Measurements from ENCODE around the gene OGDH.
"Not testable (repeated sequence)": the region's sequence is repeated elsewhere in the genome, so short reads cannot be mapped to it uniquely, and the experiment has no call there.

The OGDH gene

GRCh38 chr7:44709011-44709915, 102.8 kb downstream of the OGDH start:
- no peak for DNase-seq

- DNase-seq = no peak
Measured at GRCh38 chr7:44709945-44710596, 103.6 kb downstream of the OGDH start.

GRCh38 chr7:44711528-44711927, 105.1 kb downstream of the OGDH start:
- DNase-seq = no peak

GRCh38 chr7:44712012-44712411, 105.6 kb downstream of the OGDH start:
- peak in 2 of 3 experiments; percentile 24 to 56 for DNase-seq

DNA sequence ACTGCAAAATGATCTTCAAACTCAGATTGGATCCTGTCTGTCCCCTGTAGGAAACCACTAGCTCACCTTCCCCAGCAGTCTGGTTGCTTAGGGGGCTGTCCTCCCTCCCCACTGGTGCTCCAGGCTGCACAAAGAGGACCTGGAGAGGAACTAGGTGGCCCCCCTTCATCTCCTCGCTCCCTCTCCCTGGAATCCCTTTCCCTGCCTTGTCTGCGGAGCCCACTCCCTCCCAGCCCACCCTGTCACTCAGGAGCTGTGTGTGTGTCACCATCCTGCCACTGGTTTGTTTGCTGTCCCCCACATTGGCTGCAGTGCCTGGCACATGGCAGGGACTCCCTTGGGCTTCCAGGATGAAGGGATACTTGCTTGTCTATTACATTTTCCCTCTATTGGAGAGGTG, 106.7 kb downstream of the OGDH start:
- no peak for DNase-seq

DNA sequence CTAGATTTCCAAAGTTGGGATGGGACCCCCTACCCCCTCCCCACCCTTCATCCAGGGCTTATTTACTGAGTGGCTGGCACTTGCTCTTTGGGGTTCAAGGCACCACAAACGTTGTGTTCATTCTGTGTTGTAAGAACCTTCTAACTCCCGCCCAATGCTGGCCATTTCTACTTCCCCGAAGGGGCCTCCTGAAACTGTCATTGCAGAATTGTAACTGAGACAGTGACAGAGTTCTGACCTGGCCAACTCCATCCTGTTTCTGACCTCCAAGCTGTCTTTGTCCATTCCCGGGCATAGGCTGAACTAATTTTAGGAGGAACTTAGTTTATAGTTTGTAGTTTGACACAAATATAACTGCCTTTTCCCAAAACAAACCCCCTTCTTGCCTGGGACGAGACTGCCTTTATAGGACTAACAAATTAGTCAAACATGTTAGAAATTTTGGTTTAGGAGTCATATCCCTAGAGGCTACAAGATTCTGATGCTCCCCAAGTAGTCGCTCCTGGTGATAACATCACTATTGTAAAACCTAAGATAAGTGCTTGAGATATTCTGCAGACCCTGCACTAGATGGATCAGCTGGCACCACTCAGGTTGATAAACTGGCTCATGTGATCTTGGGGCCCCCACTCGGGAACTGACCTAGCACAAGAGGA, 107.4 kb downstream of the OGDH start:
- DNase-seq = no peak

DNA sequence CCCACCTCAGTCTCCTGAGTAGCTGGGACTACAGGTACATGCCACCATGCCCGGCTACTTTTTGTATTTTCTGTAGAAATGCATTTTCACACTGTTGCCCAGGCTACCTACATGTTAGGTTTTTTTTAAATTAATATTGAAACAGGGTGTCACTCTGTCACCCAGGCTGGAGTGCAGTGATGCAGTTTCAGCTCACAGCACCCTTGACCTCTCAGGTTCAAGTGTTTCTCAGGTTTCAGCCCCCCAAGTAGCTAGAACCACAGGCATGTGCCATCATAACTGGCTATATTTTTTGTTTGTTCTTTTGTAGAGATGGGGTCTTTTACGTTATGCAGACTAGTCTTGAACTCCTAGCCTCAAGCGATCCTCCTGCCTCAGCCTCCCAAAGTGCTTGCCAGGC, 109.8 kb downstream of the OGDH start:
- no peak for DNase-seq

DNA sequence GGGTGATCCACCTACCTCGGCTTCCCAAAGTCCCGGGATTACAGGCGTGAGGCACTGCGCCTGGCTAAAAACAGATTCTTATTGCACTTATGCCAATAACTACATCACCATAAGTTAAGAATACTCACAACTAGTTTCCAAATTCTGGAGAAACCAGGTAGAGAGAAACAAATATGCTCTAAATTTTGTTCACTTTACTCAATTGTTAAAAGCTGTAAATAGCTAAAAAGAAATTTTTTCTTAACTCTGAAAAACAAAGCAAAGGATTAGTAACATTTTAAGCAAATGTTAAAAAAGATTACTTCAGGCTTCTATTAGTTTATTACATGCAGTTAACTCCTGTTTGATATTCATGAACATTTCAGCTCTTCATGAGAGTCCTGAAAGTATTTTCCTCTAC, 113.9 kb downstream of the OGDH start:
- DNase-seq = no peak

DNA sequence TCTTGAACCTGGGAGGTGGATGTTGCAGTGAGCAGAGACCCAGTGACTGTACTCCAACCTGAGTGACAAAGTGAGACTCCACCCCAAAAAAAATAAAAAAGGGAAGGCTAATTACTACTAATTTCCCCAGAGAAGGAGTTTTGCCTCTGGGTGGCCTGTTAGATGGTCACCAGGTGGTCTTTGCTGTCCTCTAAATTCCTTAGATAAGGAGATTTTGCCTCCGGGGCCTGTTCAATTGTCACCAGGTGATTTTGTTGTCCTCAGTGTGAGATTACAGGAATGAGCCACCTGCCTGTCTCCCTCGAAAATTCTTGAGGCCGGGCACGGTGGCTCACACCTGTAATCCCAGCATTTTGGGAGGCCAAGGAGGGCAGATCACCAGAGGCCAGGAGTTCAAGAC, 117.8 kb downstream of the OGDH start:
- DNase-seq = peak in 1 of 3 experiments; percentile 24

GRCh38 chr7:44726250-44726649, 119.8 kb downstream of the OGDH start:
- not testable (repeated sequence) for DNase-seq

GRCh38 chr7:44727158-44727936, 120.9 kb downstream of the OGDH start:
- DNase-seq = no peak

- no peak for DNase-seq
Measured at GRCh38 chr7:44727937-44728262, 121.5 kb downstream of the OGDH start.

- DNase-seq = no peak
Measured at GRCh38 chr7:44729949-44730590, 123.6 kb downstream of the OGDH start.

- not testable (repeated sequence) for DNase-seq
Measured at GRCh38 chr7:44732971-44733370, 126.5 kb downstream of the OGDH start.

- DNase-seq = peak in 1 of 3 experiments; percentile 14
Measured at GRCh38 chr7:44733708-44734481, 127.5 kb downstream of the OGDH start.

GRCh38 chr7:44735403-44736165, 129.2 kb downstream of the OGDH start:
- DNase-seq = no peak

DNA sequence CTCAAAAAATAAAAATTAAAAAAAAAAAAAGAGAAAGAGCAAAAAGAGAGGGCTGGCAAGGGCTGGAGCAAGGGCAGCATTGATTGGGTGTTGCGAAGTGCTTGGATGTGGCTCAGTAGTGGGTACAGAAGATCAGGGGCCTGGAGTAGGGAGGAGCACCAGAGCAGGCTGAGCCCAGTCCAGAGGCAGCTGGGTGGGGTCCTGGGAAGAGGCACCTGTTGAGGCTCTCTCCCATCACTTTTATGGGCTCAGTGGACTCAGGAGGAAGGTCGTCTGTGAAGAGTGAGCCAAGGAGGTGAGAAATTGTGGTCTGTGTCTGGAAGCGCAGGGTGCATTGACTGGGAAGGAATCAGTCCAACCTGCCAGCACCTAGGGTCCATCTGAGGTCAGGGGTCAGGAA, 130.5 kb downstream of the OGDH start:
- no peak for DNase-seq

DNA sequence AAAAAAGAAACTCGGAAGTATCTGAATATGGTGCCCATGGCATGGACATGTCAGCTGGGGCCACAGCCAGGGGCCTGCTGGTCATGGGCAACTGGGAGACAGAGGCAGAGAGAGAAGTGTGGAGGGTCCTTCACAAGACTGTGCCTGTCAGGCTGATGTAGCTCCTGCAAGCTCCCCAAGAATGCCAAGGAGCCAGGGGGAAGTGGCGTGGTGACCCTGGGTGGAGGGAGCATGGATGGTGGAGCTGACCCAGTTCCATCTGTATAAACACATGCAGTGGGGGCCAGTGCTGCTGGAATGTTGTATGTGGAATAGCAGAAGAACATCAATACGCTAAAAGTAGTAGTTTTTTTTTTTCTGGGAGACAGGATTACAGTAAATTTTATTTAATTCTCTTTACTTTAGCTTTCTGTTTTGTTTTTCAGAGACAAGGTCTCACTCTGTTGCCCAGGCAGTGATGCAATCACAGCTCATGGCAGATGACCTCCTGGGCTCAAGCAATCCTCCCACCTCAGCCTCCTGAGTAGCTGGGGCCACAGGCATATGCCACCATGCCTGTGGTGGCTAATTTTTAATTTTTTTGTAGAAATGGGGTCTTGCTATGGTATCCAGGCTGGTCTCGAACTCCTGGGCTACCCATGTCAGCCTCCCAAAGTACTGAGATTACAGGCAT, 131.8 kb downstream of the OGDH start:
- DNase-seq = no peak

DNA sequence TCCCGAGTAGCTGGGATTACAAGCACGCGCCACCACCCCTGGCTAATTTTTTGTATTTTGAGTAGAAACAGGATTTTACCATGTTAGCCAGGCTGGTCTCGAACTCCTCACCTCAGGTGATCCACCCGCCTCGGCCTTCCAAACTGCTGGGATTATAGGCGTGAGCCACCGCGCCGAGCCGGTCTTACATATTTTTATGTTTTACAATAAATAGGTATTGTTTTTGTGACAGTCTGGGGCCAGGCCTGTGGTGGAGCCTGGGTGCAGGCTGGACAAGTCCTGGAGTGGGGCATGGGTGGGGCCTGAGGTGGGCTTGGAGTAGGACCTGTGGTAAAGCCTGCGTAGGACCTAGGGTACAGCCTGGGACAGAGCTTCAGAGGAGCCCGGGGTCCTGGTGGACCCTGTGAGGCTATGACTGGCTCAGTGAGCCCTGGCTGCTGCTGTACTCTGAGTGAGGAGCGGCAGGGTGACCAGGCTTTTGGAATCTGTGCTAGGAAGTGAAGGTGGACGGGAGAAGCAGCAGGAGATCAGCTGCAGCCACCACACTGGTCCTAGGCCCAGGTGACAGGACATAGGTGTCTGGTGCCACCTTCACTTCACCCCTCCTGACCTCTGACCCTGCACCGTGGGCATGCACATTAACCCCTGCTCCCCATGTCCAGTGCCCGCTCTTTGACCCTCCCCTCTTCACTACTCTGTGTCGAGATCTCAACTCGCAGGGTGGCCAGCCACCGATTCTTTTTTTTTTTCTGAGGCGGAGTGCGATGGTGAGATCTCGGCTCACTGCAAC, 132.6 kb downstream of the OGDH start:
- no peak for DNase-seq

- no peak for DNase-seq
Measured at GRCh38 chr7:44740055-44740454, 133.6 kb downstream of the OGDH start.

Data from NCI-H1417 (cell line).